Aorta (tissue), 5 donors: Measurements from ENCODE around the gene PCNX3. TPM values are rescaled to one million over a fixed set of nuclear protein-coding genes. Genes with fewer than 3 reads are reported as not detected.

Experiments
- ATAC-seq: fragments of 200-7000 bp; cut with Tn5 transposase; one replicate; pipeline ENCODE4 v1.9.1; 2022; ENCODE audit warnings: moderate library complexity; ENCODE audit not compliant: low FRiP score
- DNase-seq, 2 donors: peaks; one replicate each; pipeline ENCODE4 v3.0.0-alpha.2; 2020
- H3K27ac ChIP-seq, 2 donors: one replicate each; pipeline ENCODE4 v1.5.1; 2013; ENCODE audit warnings: low read length in 2 of 2, mild to moderate bottlenecking in 2 of 2, moderate library complexity in 2 of 2, control low read depth in 1 of 2, inconsistent platforms in 1 of 2, low read depth in 1 of 2
- H3K27me3 ChIP-seq, 2 donors: one replicate each; pipeline ENCODE4 v1.6.1; 2013; ENCODE audit warnings: control low read depth in 1 of 2, low read length in 1 of 2, mild to moderate bottlenecking in 1 of 2, moderate library complexity in 1 of 2; ENCODE audit not compliant: insufficient read depth in 2 of 2, control insufficient read depth in 1 of 2
- H3K36me3 ChIP-seq, 2 donors: one replicate each; pipeline ENCODE4 v1.6.1; 2013; ENCODE audit warnings: control low read depth in 1 of 2, low read length in 1 of 2, mild to moderate bottlenecking in 1 of 2; ENCODE audit not compliant: insufficient read depth in 2 of 2, control insufficient read depth in 1 of 2
- H3K4me1 ChIP-seq, 2 donors: one replicate each; pipeline ENCODE4 v1.6.1; 2013; ENCODE audit warnings: low read length in 2 of 2, control low read depth in 1 of 2, mild to moderate bottlenecking in 1 of 2, moderate library complexity in 1 of 2; ENCODE audit not compliant: insufficient read depth in 2 of 2, control insufficient read depth in 1 of 2
- H3K4me3 ChIP-seq, 2 donors: one replicate each; pipeline ENCODE4 v1.5.1; 2013; ENCODE audit warnings: low read length in 2 of 2, control low read depth in 1 of 2, mild to moderate bottlenecking in 1 of 2
- H3K9me3 ChIP-seq: one replicate; pipeline ENCODE4 v1.6.1; 2013; ENCODE audit warnings: mild to moderate bottlenecking, low read length; ENCODE audit not compliant: control insufficient read depth
- WGBS, 2 donors: extraction: QIAGEN DNeasy Blood & Tissue Kit; methylation state at CpG; one replicate each; pipeline ENCODE4 v1.1.7; 2013; 5-methylcytosine and 5-hydroxymethylcytosine counted together
- intact Hi-C, 2 donors: fragments of 100-400 bp; cut with DNase I; formaldehyde crosslinking; loops; one replicate each; pipeline versions ENCODE4 v1.14.2 to v1.15.0; 2022
- polyA plus RNA-seq, 2 donors: library from polyadenylated mRNA; stranded (reverse); fragments of 200-250 nt; gene quantifications; one replicate each; pipeline ENCODE4 v1.2.3, GENCODE V29; 2013
- total RNA-seq, 2 donors: library from RNA; stranded (reverse); fragmentation: NEBNext Ultra II Directional; extraction: Animal tissue kit (Norgen Biotek cat#: 25700); gene quantifications; one replicate each; pipeline ENCODE4 v1.2.1, GENCODE V29; 2021
- donor health status: healthy with polysubstance abuse.
- donor health status: Bipolar disorder and iron deficiency.
- donor health status: DM: no; HTN: no; CAD: no.
- donor health status: DM: no; HTN: no; CAD: no.
- donor health status: DM: yes; HTN: yes; CAD: no.

The PCNX3 gene
- total and polyA plus RNA-seq, 4 donors: 3.9 to 50.0 (median 26.8) TPM

- intact Hi-C loops: loop anchor here in 1 of 2 donors (1.0 to 2.0 kb wide), 3 partner anchors 15 to 34 kb away; partner anchors contain the start of gene LTBP3
- Histone ChIP-seq H3K9me3 (no peaks in the 10 kb centered on the region), H3K4me1 (no peaks in the 10 kb centered on the region), H3K27ac (peak overlapping the region in 1 of 2 donors; percentile 78), H3K27me3 (no peaks in the 10 kb centered on the region), H3K4me3 (peak overlapping the region; percentile 13 to 35), H3K36me3 (no peaks in the 10 kb centered on the region)
- DNase-seq (peak; percentile 98 to 99), ATAC-seq (peak; percentile 77)
- WGBS, 2 donors: 1% methylated on average over 53 to 67 of the region's 67 CpGs
These were observed 41.3 kb upstream of the PCNX3 start for GRCh38 chr11:65574109-65574810.

- intact Hi-C loops: loop anchor here in 1 of 2 donors (1.0 to 5.0 kb wide), 4 partner anchors 16 to 153 kb away; partner anchors contain the start of genes LTBP3 and NEAT1
- ATAC-seq: no peak
- Histone ChIP-seq H3K27me3 (no peaks in the 10 kb centered on the region), H3K4me1 (no peaks in the 10 kb centered on the region), H3K9me3 (no peaks in the 10 kb centered on the region), H3K27ac (peak overlapping the region in 1 of 2 donors; percentile 78), H3K4me3 (peak overlapping the region; percentile 15 to 82), H3K36me3 (no peaks in the 10 kb centered on the region)
- 24 to 25% methylated on average over 28 of the region's 28 CpGs for WGBS, 2 donors
- no peak for DNase-seq
These were observed 40.6 kb upstream of the PCNX3 start for GRCh38 chr11:65574811-65575567.

- Histone ChIP-seq H3K36me3 (no peaks in the 10 kb centered on the region), H3K9me3 (no peaks in the 10 kb centered on the region), H3K4me1 (no peaks in the 10 kb centered on the region), H3K4me3 (peak within 1 kb of the TSS; percentile 82 to 84), H3K27ac (peak within 1 kb of the TSS; percentile 25 to 78), H3K27me3 (no peaks in the 10 kb centered on the region)
- WGBS, 2 donors: 1 to 2% methylated on average over 18 to 69 of the region's 69 CpGs
- ATAC-seq (peak; percentile 17), DNase-seq (peak; percentile 86 to 93)
- intact Hi-C loops: loop anchor here in 1 of 2 donors (2.0 to 5.0 kb wide), 5 partner anchors 17 to 153 kb away; partner anchors contain the start of genes LTBP3, MAP3K11, NEAT1 and PCNX3
These were observed 39.9 kb upstream of the PCNX3 start, which contains the start of gene EHBP1L1 for GRCh38 chr11:65575568-65576231. Gene EHBP1L1 (plus strand): TSS chr11:65576053. CDS start chr11:65576303, 250 bp downstream.

GRCh38 chr11:65576232-65576866 lies 39.2 kb upstream of the PCNX3 start:
- DNase-seq (no peak), ATAC-seq (no peak)
- Histone ChIP-seq H3K9me3 (no peaks in the 10 kb centered on the region), H3K4me3 (peak overlapping the region; percentile 82 to 84), H3K4me1 (no peaks in the 10 kb centered on the region), H3K27ac (peak overlapping the region; percentile 25 to 59), H3K27me3 (no peaks in the 10 kb centered on the region), H3K36me3 (peaks cover 0 to 4% of the 10 kb centered on the region in 2 donors)
- WGBS, 2 donors: 0 to 1% methylated on average over 25 to 26 of the region's 26 CpGs
- intact Hi-C loops: loop anchor here in 1 of 2 donors (2.0 to 5.0 kb wide), 3 partner anchors 16 to 154 kb away; partner anchors contain the start of genes MAP3K11, NEAT1 and PCNX3

- intact Hi-C loops: loop anchor here in 1 of 2 donors (2.0 to 5.0 kb wide), 3 partner anchors 16 to 155 kb away; partner anchors contain the start of genes MAP3K11, NEAT1 and PCNX3
These were observed 38.5 kb upstream of the PCNX3 start for GRCh38 chr11:65576867-65577755.

GRCh38 chr11:65577756-65578109 lies 37.8 kb upstream of the PCNX3 start:
- 3 to 9% methylated on average over 8 of the region's 8 CpGs for WGBS, 2 donors
- no peak for ATAC-seq

More at GRCh38 chr11:65576867-65577755, 38.5 kb upstream of the PCNX3 start:
- H3K36me3 ChIP-seq: peaks cover 5 to 8% of the 10 kb centered on the region in 2 donors
- ATAC-seq: peak; percentile 71
- no peaks in the 10 kb centered on the region for H3K27me3 ChIP-seq
- DNase-seq: peak; percentile 92 to 94
- H3K4me3 ChIP-seq: peak overlapping the region; percentile 82 to 84
- H3K4me1 ChIP-seq: no peaks in the 10 kb centered on the region
- H3K27ac ChIP-seq: peak overlapping the region; percentile 25 to 59
- WGBS, 2 donors: 1% methylated on average over 13 to 18 of the region's 18 CpGs
- no peaks in the 10 kb centered on the region for H3K9me3 ChIP-seq

GRCh38 chr11:65578134-65578533 lies 37.4 kb upstream of the PCNX3 start:
- peak overlapping the region in 1 of 2 donors; percentile 59 for H3K27ac ChIP-seq
- WGBS, 2 donors: 80 to 86% methylated on average over 7 of the region's 7 CpGs
- no peak for DNase-seq
- ATAC-seq: no peak
- H3K4me3 ChIP-seq: no peak overlapping the region
- intact Hi-C loops: loop anchor here in 1 of 2 donors (5.0 kb wide), 1 partner anchor 156 kb away; the partner anchor contains the start of gene NEAT1
- peaks cover 5 to 8% of the 10 kb centered on the region in 2 donors for H3K36me3 ChIP-seq
- H3K27me3 ChIP-seq: no peaks in the 10 kb centered on the region
- H3K4me1 ChIP-seq: no peaks in the 10 kb centered on the region
- no peaks in the 10 kb centered on the region for H3K9me3 ChIP-seq

More at GRCh38 chr11:65577756-65578109, 37.8 kb upstream of the PCNX3 start:
- H3K4me3 ChIP-seq: peak overlapping the region in 1 of 2 donors; percentile 82
- H3K36me3 ChIP-seq: peaks cover 5 to 8% of the 10 kb centered on the region in 2 donors
- no peaks in the 10 kb centered on the region for H3K27me3 ChIP-seq
- DNase-seq: no peak
- H3K4me1 ChIP-seq: no peaks in the 10 kb centered on the region
- no peaks in the 10 kb centered on the region for H3K9me3 ChIP-seq
- intact Hi-C loops: loop anchor here in 1 of 2 donors (2.0 to 5.0 kb wide), 3 partner anchors 15 to 155 kb away; partner anchors contain the start of genes MAP3K11, NEAT1 and PCNX3
- H3K27ac ChIP-seq: peak overlapping the region; percentile 14 to 59
